ENCODE measurements around the gene METTL27. TPM values are rescaled to one million over a fixed set of nuclear protein-coding genes. Genes with fewer than 3 reads are reported as not detected.
A peak's percentile ranks its signal among the peaks of the same experiment; 100 is the strongest.
"Not testable (repeated sequence)": the region's sequence is repeated elsewhere in the genome, so short reads cannot be mapped to it uniquely, and the experiment has no call there.

The METTL27 gene
- total RNA-seq, 1 experiment from 2014 or later: 1.7 TPM

GRCh38 chr7:73799282-73800141, 42.8 kb downstream of the METTL27 start:
- Mint-ChIP-seq H3K4me3 (ENCODE audit: unreplicated experiment) (peak overlapping the region; percentile 2), H3K27me3 (ENCODE audit: insufficient read depth, unreplicated experiment) (no peaks in the 10 kb centered on the region), H3K27ac (ENCODE audit: unreplicated experiment) (peak overlapping the region; percentile 24), H3K9me3 (ENCODE audit: unreplicated experiment) (no peaks in the 10 kb centered on the region), H3K36me3 (ENCODE audit: insufficient read depth, unreplicated experiment) (peaks cover 10% of the 10 kb centered on the region), H3K4me1 (ENCODE audit: low read depth, unreplicated experiment) (peaks cover 19% of the 10 kb centered on the region)
- no peaks in the 10 kb centered on the region for H3K27me3 ChIP-seq (replicated peaks; ENCODE audit: control insufficient read depth, insufficient read depth, low read length)
- peaks cover 11% of the 10 kb centered on the region for H3K4me1 ChIP-seq
- intact Hi-C loops (cut with micrococcal nuclease; ENCODE audit: unreplicated experiment): loop anchor here (10.0 kb wide), 1 partner anchor 55 kb away; no protein-coding TSS in a partner anchor
- ChIA-PET CTCF (no interaction called here), POLR2A (no interaction called here)
- no peak for TF ChIP-seq CTCF (IDR thresholded peaks at IDR 0.05; ENCODE audit: insufficient read depth in 1 of 2, low read depth in 1 of 2, low read length in 1 of 2, severe bottlenecking in 1 of 2, unreplicated experiment in 1 of 2)
- H3K36me3 ChIP-seq (ENCODE audit: control insufficient read depth, insufficient read depth, low read length): no peaks in the 10 kb centered on the region
- H3K9me3 ChIP-seq: no peaks in the 10 kb centered on the region
- BruUV-seq (replicated peaks): no TSS peak
- no peak overlapping the region for H3K4me3 ChIP-seq (ENCODE audit: low read depth, low read length)
- DNase-seq: no peak

GRCh38 chr7:73797176-73797575, 45.1 kb downstream of the METTL27 start:
- H3K36me3 ChIP-seq (ENCODE audit: control insufficient read depth, insufficient read depth, low read length); POLR2A ChIA-PET; H3K9me3 Mint-ChIP-seq (ENCODE audit: unreplicated experiment); H3K4me3 ChIP-seq (ENCODE audit: low read depth, low read length); H3K27ac Mint-ChIP-seq (ENCODE audit: unreplicated experiment); H3K27me3 Mint-ChIP-seq (ENCODE audit: insufficient read depth, unreplicated experiment); DNase-seq; CTCF ChIA-PET; BruUV-seq (replicated peaks); H3K27me3 ChIP-seq (replicated peaks; ENCODE audit: control insufficient read depth, insufficient read depth, low read length); H3K4me3 Mint-ChIP-seq (ENCODE audit: unreplicated experiment); H3K9me3 ChIP-seq: not testable (repeated sequence)
- H3K4me1 Mint-ChIP-seq (ENCODE audit: low read depth, unreplicated experiment): peaks cover 36% of the 10 kb centered on the region
- H3K4me1 ChIP-seq: peaks cover 30% of the 10 kb centered on the region
- H3K36me3 Mint-ChIP-seq (ENCODE audit: insufficient read depth, unreplicated experiment): peaks cover 10% of the 10 kb centered on the region
- intact Hi-C loops (cut with micrococcal nuclease; ENCODE audit: unreplicated experiment): loop anchor here (10.0 kb wide), 1 partner anchor 58 kb away; no protein-coding TSS in a partner anchor

DNA sequence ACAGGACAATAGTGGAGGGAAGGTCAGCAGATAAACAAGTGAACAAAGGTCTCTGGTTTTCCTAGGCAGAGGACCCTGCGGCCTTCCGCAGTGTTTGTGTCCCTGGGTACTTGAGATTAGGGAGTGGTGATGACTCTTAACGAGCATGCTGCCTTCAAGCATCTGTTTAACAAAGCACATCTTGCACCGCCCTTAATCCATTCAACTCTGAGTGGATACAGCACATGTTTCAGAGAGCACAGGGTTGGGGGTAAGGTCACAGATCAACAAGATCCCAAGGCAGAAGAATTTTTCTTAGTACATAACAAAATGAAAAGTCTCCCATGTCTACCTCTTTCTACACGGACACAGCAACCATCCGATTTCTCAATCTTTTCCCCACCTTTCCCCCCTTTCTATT, 45.7 kb downstream of the METTL27 start:
- Mint-ChIP-seq H3K36me3 (ENCODE audit: insufficient read depth, unreplicated experiment) (peaks cover 10% of the 10 kb centered on the region), H3K4me1 (ENCODE audit: low read depth, unreplicated experiment) (peaks cover 41% of the 10 kb centered on the region)
- intact Hi-C loops (cut with micrococcal nuclease; ENCODE audit: unreplicated experiment): loop anchor here (10.0 kb wide), 1 partner anchor 58 kb away; no protein-coding TSS in a partner anchor
- H3K27me3 ChIP-seq (replicated peaks; ENCODE audit: control insufficient read depth, insufficient read depth, low read length); DNase-seq; H3K4me3 ChIP-seq (ENCODE audit: low read depth, low read length); H3K36me3 ChIP-seq (ENCODE audit: control insufficient read depth, insufficient read depth, low read length); H3K27me3 Mint-ChIP-seq (ENCODE audit: insufficient read depth, unreplicated experiment); CTCF ChIA-PET; H3K9me3 ChIP-seq; H3K9me3 Mint-ChIP-seq (ENCODE audit: unreplicated experiment); H3K4me3 Mint-ChIP-seq (ENCODE audit: unreplicated experiment); BruUV-seq (replicated peaks); POLR2A ChIA-PET; H3K27ac Mint-ChIP-seq (ENCODE audit: unreplicated experiment): not testable (repeated sequence)
- H3K4me1 ChIP-seq: peaks cover 35% of the 10 kb centered on the region

DNA sequence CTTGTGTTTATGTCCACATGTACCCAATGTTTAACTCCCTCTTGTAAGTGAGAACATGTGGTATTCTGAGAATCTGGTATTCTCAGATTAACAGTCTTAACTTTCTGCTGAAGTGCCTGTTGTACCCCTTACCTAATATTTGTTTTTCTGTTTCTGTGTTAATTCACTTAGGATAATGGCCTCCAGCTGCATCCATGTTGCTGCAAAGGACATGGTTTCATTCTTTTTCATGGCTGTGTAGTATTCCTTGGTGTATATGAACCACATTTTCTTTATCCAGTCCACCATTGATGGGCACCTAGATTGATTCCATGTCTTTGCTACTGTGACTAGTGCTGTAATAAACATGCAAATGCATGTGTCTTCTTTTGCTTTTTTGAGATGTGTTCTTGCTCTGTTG, 47.1 kb downstream of the METTL27 start:
- intact Hi-C loops (cut with micrococcal nuclease; ENCODE audit: unreplicated experiment): loop anchor here (10.0 kb wide), 1 partner anchor 60 kb away; no protein-coding TSS in a partner anchor
- peaks cover 44% of the 10 kb centered on the region for H3K4me1 ChIP-seq
- H3K36me3 ChIP-seq (ENCODE audit: control insufficient read depth, insufficient read depth, low read length); DNase-seq; H3K9me3 ChIP-seq; H3K27me3 Mint-ChIP-seq (ENCODE audit: insufficient read depth, unreplicated experiment); BruUV-seq (replicated peaks); H3K27me3 ChIP-seq (replicated peaks; ENCODE audit: control insufficient read depth, insufficient read depth, low read length); CTCF ChIA-PET; POLR2A ChIA-PET; H3K27ac Mint-ChIP-seq (ENCODE audit: unreplicated experiment); H3K4me3 Mint-ChIP-seq (ENCODE audit: unreplicated experiment); H3K9me3 Mint-ChIP-seq (ENCODE audit: unreplicated experiment); H3K4me3 ChIP-seq (ENCODE audit: low read depth, low read length): not testable (repeated sequence)
- peaks cover 16% of the 10 kb centered on the region for H3K36me3 Mint-ChIP-seq (ENCODE audit: insufficient read depth, unreplicated experiment)
- peaks cover 46% of the 10 kb centered on the region for H3K4me1 Mint-ChIP-seq (ENCODE audit: low read depth, unreplicated experiment)

- peak in 1 of 2 experiments; percentile 51 for DNase-seq
- Mint-ChIP-seq H3K4me1 (ENCODE audit: low read depth, unreplicated experiment) (peaks cover 37% of the 10 kb centered on the region), H3K27ac (ENCODE audit: unreplicated experiment) (peak overlapping the region; percentile 34)
- H3K4me3 Mint-ChIP-seq (ENCODE audit: unreplicated experiment); H3K27me3 Mint-ChIP-seq (ENCODE audit: insufficient read depth, unreplicated experiment); H3K9me3 Mint-ChIP-seq (ENCODE audit: unreplicated experiment); H3K36me3 ChIP-seq (ENCODE audit: control insufficient read depth, insufficient read depth, low read length); H3K36me3 Mint-ChIP-seq (ENCODE audit: insufficient read depth, unreplicated experiment); H3K9me3 ChIP-seq; H3K27me3 ChIP-seq (replicated peaks; ENCODE audit: control insufficient read depth, insufficient read depth, low read length); BruUV-seq (replicated peaks); H3K4me3 ChIP-seq (ENCODE audit: low read depth, low read length); CTCF ChIA-PET: not testable (repeated sequence)
- H3K4me1 ChIP-seq: peaks cover 51% of the 10 kb centered on the region
- POLR2A ChIA-PET: interaction anchor here (0.7 kb wide), 1 partner anchor 48 kb away, joined by 3 read pairs; no protein-coding TSS in a partner anchor
- intact Hi-C loops (cut with micrococcal nuclease; ENCODE audit: unreplicated experiment): loop anchor here (10.0 kb wide), 1 partner anchor 64 kb away; no protein-coding TSS in a partner anchor
These were observed 51.1 kb downstream of the METTL27 start for GRCh38 chr7:73791170-73791690.

Measured in Caco-2 (cell line).